Upper lobe of left lung (tissue), 6 donors: ENCODE data around the gene MEGF6. TPM values are rescaled to one million over a fixed set of nuclear protein-coding genes. Genes with fewer than 3 reads are reported as not detected.

Source experiments
- ATAC-seq, 2 donors: fragments of 200-7000 bp; cut with Tn5 transposase; one replicate each; pipeline ENCODE4 v1.9.1; 2022; ENCODE audit warnings: mild to moderate bottlenecking in 2 of 2, moderate library complexity in 2 of 2; ENCODE audit not compliant: low FRiP score in 2 of 2
- DNase-seq, 2 donors: peaks; one replicate each; pipeline ENCODE4 v3.0.0-alpha.2; 2019 to 2020
- H3K27ac ChIP-seq, 4 donors: fragments of 200-600 bp; sonication (generic); one replicate each; pipeline ENCODE4 v1.5.1; 2016 to 2019
- H3K27me3 ChIP-seq, 4 donors: fragments of 200-600 bp; sonication (generic); one replicate each; pipeline ENCODE4 v1.5.1; 2017 to 2019
- H3K36me3 ChIP-seq, 4 donors: fragments of 200-600 bp; sonication (generic); one replicate each; pipeline ENCODE4 v1.5.1; 2016 to 2019
- H3K4me1 ChIP-seq, 4 donors: fragments of 200-600 bp; sonication (generic); one replicate each; pipeline ENCODE4 v1.5.1; 2018 to 2019
- H3K4me3 ChIP-seq, 4 donors: fragments of 200-600 bp; sonication (generic); one replicate each; pipeline ENCODE4 v1.5.1; 2017 to 2019; ENCODE audit warnings: mild to moderate bottlenecking in 2 of 4, moderate library complexity in 1 of 4
- H3K9me3 ChIP-seq, 4 donors: fragments of 200-600 bp; sonication (generic); one replicate each; pipeline ENCODE4 v1.5.1; 2018 to 2019
- CTCF ChIP-seq, 6 experiments: fragments of 450-650 bp in 4 of 6; fragments of 200-600 bp in 2 of 6; sonication (generic) in 2 of 6; IDR thresholded peaks; one replicate each; pipeline ENCODE4 v1.5.1; 2016 to 2019; ENCODE audit warnings: antibody characterized with exemption in 6 of 6
- EP300 ChIP-seq, 4 donors: sonication (generic); formaldehyde crosslinking; IDR thresholded peaks; one replicate each; pipeline ENCODE4 v1.5.1; 2017; ENCODE audit warnings: antibody characterized with exemption in 4 of 4, control low read depth in 2 of 4
- POLR2A ChIP-seq, 4 donors: fragments of 450-650 bp; IDR thresholded peaks; one replicate each; pipeline ENCODE4 v1.5.1; 2016 to 2017; ENCODE audit warnings: antibody characterized with exemption in 4 of 4, mild to moderate bottlenecking in 2 of 4
- POLR2AphosphoS5 ChIP-seq, 2 donors: sonication (generic); formaldehyde crosslinking; IDR thresholded peaks; one replicate each; pipeline ENCODE4 v1.5.1; 2017; ENCODE audit warnings: antibody characterized with exemption in 2 of 2
- WGBS, 2 donors: methylation state at CpG; one replicate each; pipeline ENCODE4 v1.1.5; 2017 to 2018; 5-methylcytosine and 5-hydroxymethylcytosine counted together
- total RNA-seq, 6 donors: library from RNA; depleted of rRNA in 4 of 6; stranded (reverse); fragments of >200 nt in 4 of 6; gene quantifications; one replicate each; pipeline versions ENCODE4 v1.1.0 to v1.2.1, GENCODE V29; 2016 to 2021
- donor health status: DM: no; HTN: no; CAD: no; lungs with moderate emphysema.
- donor health status: DM: no; HTN: yes; CAD: no; lungs with severe emphysema.

MEGF6 gene
- total RNA-seq, 6 donors from 2014 or later, result 23.8 to 128 (median 83.5) TPM

- H3K4me3 ChIP-seq, result no peak overlapping the region
- no peak for ATAC-seq
- no peak for DNase-seq
- TF ChIP-seq POLR2AphosphoS5 (IDR thresholded peaks at IDR 0.05) (no peak), EP300 (IDR thresholded peaks at IDR 0.05) (no peak), POLR2A (IDR thresholded peaks at IDR 0.05) (no peak), CTCF (IDR thresholded peaks at IDR 0.05) (no peak)
- no peaks in the 10 kb centered on the region for H3K27me3 ChIP-seq
- no peak overlapping the region for H3K27ac ChIP-seq
- peaks cover 0 to 5% (median 2%) of the 10 kb centered on the region in 4 donors for H3K36me3 ChIP-seq
- H3K4me1 ChIP-seq, result no peaks in the 10 kb centered on the region
- WGBS, 2 donors, result 73 to 82% methylated on average over 5 to 20 of the region's 20 CpGs
- no peaks in the 10 kb centered on the region for H3K9me3 ChIP-seq
Measured at GRCh38 chr1:3473381-3473844, 137.9 kb downstream of the MEGF6 start.

- H3K27me3 ChIP-seq, result no peaks in the 10 kb centered on the region
- no peaks in the 10 kb centered on the region for H3K4me1 ChIP-seq
- peaks cover 0 to 5% (median 2%) of the 10 kb centered on the region in 4 donors for H3K36me3 ChIP-seq
- TF ChIP-seq POLR2AphosphoS5 (IDR thresholded peaks at IDR 0.05), result no peak
- no peak for TF ChIP-seq POLR2A (IDR thresholded peaks at IDR 0.05)
- TF ChIP-seq CTCF (IDR thresholded peaks at IDR 0.05), result no peak
- no peak for TF ChIP-seq EP300 (IDR thresholded peaks at IDR 0.05)
- no peaks in the 10 kb centered on the region for H3K9me3 ChIP-seq
- H3K4me3 ChIP-seq, result no peak overlapping the region
- peak in 1 of 2 donors; percentile 78 for DNase-seq
- no peak for ATAC-seq
- WGBS, 2 donors, result 86 to 94% methylated on average over 12 to 13 of the region's 17 CpGs
- H3K27ac ChIP-seq, result no peak overlapping the region
Measured at GRCh38 chr1:3472906-3473305, 138.4 kb downstream of the MEGF6 start.

GRCh38 chr1:3472088-3472850, 139.0 kb downstream of the MEGF6 start:
- DNase-seq (peak in 1 of 2 donors; percentile 76), ATAC-seq (no peak)
- H3K27ac ChIP-seq, result no peak overlapping the region
- H3K4me1 ChIP-seq, result no peaks in the 10 kb centered on the region
- peak in 1 of 6 experiments; percentile 2 for TF ChIP-seq CTCF (IDR thresholded peaks at IDR 0.05)
- TF ChIP-seq POLR2AphosphoS5 (IDR thresholded peaks at IDR 0.05), result no peak
- no peaks in the 10 kb centered on the region for H3K27me3 ChIP-seq
- H3K9me3 ChIP-seq, result no peaks in the 10 kb centered on the region
- WGBS, 2 donors, result 94 to 100% methylated on average over 3 to 23 of the region's 25 CpGs
- H3K36me3 ChIP-seq, result peaks cover 0 to 5% (median 2%) of the 10 kb centered on the region in 4 donors
- no peak overlapping the region for H3K4me3 ChIP-seq

GRCh38 chr1:3471356-3472087, 139.8 kb downstream of the MEGF6 start:
- peak in 1 of 2 donors; percentile 78 for DNase-seq
- H3K27ac ChIP-seq, result no peak overlapping the region
- no peaks in the 10 kb centered on the region for H3K4me1 ChIP-seq
- ATAC-seq, result no peak
- no peak for TF ChIP-seq EP300 (IDR thresholded peaks at IDR 0.05)
- no peak for TF ChIP-seq POLR2AphosphoS5 (IDR thresholded peaks at IDR 0.05)
- TF ChIP-seq CTCF (IDR thresholded peaks at IDR 0.05), result peak in 3 of 6 experiments; percentile 12 to 39 (median 18)
- TF ChIP-seq POLR2A (IDR thresholded peaks at IDR 0.05), result no peak
- H3K27me3 ChIP-seq, result no peaks in the 10 kb centered on the region
- 48 to 63% methylated on average over 5 to 23 of the region's 25 CpGs for WGBS, 2 donors
- no peaks in the 10 kb centered on the region for H3K9me3 ChIP-seq
- peaks cover 0 to 5% (median 2%) of the 10 kb centered on the region in 4 donors for H3K36me3 ChIP-seq
- no peak overlapping the region for H3K4me3 ChIP-seq
